Spleen (tissue), 11 donors: ENCODE results near the gene GATA6. TPM values are rescaled to one million over a fixed set of nuclear protein-coding genes. Genes with fewer than 3 reads are reported as not detected.
A peak's percentile ranks its signal among the peaks of the same experiment; 100 is the strongest.

Experiments
- DNase-seq: peaks from one replicate; pipeline ENCODE4 v3.0.0-alpha.2; 2020
- H3K27ac ChIP-seq, 8 donors: fragments of 200-600 bp; sonication (generic) in 7 of 8; 1 replicate in 4 of 8; 2 replicates in 4 of 8; pipeline versions ENCODE4 v1.5.0 to v1.8.0; 2016 to 2021; ENCODE audit warnings: inconsistent platforms in 4 of 8, mild to moderate bottlenecking in 4 of 8, moderate library complexity in 1 of 8
- H3K27me3 ChIP-seq, 7 donors: fragments of 200-600 bp; sonication (generic) in 6 of 7; replicated peaks in 1 of 7; 1 replicate in 4 of 7; 2 replicates in 3 of 7; pipeline versions ENCODE4 v1.5.0 to v1.8.0; 2016 to 2021; ENCODE audit warnings: inconsistent platforms in 3 of 7, mild to moderate bottlenecking in 1 of 7
- H3K36me3 ChIP-seq, 6 donors: fragments of 200-600 bp; sonication (generic) in 5 of 6; 1 replicate in 4 of 6; 2 replicates in 2 of 6; pipeline versions ENCODE4 v1.5.0 to v1.8.0; 2016 to 2021; ENCODE audit warnings: inconsistent platforms in 2 of 6
- H3K4me1 ChIP-seq, 6 donors: fragments of 200-600 bp; sonication (generic) in 5 of 6; 1 replicate in 3 of 6; 2 replicates in 3 of 6; pipeline versions ENCODE4 v1.5.0 to v1.8.0; 2016 to 2021; ENCODE audit warnings: inconsistent platforms in 3 of 6
- H3K4me3 ChIP-seq, 8 donors: fragments of 200-600 bp; sonication (generic) in 7 of 8; 1 replicate in 4 of 8; 2 replicates in 4 of 8; pipeline versions ENCODE4 v1.5.0 to v1.8.0; 2016 to 2021; ENCODE audit warnings: inconsistent platforms in 4 of 8, mild to moderate bottlenecking in 4 of 8, moderate library complexity in 2 of 8
- H3K9me3 ChIP-seq, 8 donors: fragments of 200-600 bp; sonication (generic) in 7 of 8; 1 replicate in 4 of 8; 2 replicates in 4 of 8; pipeline versions ENCODE4 v1.5.0 to v1.8.0; 2016 to 2021; ENCODE audit warnings: inconsistent platforms in 4 of 8
- CTCF ChIP-seq, 11 experiments: fragments of 200-600 bp in 7 of 11; fragments of 450-650 bp in 4 of 11; sonication (generic) in 4 of 11; IDR thresholded peaks in 8 of 11; conservative IDR thresholded peaks in 3 of 11; 1 replicate in 7 of 11; 2 replicates in 4 of 11; pipeline versions ENCODE4 v1.4.0 to v1.8.0; 2016 to 2021; ENCODE audit warnings: antibody characterized with exemption in 11 of 11, inconsistent platforms in 4 of 11, mild to moderate bottlenecking in 1 of 11
- POLR2A ChIP-seq, 3 donors: fragments of 450-650 bp; IDR thresholded peaks; one replicate each; pipeline ENCODE4 v1.5.1; 2017; ENCODE audit warnings: antibody characterized with exemption in 3 of 3, mild to moderate bottlenecking in 1 of 3
- POLR2AphosphoS5 ChIP-seq, 3 donors: sonication (generic); formaldehyde crosslinking; IDR thresholded peaks; one replicate each; pipeline ENCODE4 v1.5.1; 2017; ENCODE audit warnings: antibody characterized with exemption in 3 of 3
- WGBS, 5 donors: extraction: QIAGEN DNeasy Blood & Tissue Kit in 3 of 5; methylation state at CpG; one replicate each; pipeline versions ENCODE4 v1.1.5 to v1.1.7; 2013 to 2018; 5-methylcytosine and 5-hydroxymethylcytosine counted together
- intact Hi-C: fragments of 100-400 bp; cut with DNase I; formaldehyde crosslinking; loops from one replicate; pipeline ENCODE4 v1.15.0; 2023; ENCODE audit warnings: low total_unique reads
- polyA plus RNA-seq, 3 donors: library from polyadenylated mRNA; stranded (reverse); fragments of 200-250 nt; gene quantifications; one replicate each; pipeline ENCODE4 v1.2.1, GENCODE V29; 2013
- total RNA-seq, 7 donors: library from RNA; depleted of rRNA in 3 of 7; stranded (reverse); fragments of >200 nt in 3 of 7; fragmentation: NEBNext Ultra II Directional in 4 of 7; extraction: Animal tissue kit (Norgen Biotek cat#: 25700) in 4 of 7; gene quantifications; one replicate each; pipeline versions ENCODE4 v1.1.0 to v1.2.1, GENCODE V29; 2016 to 2021
- donor health status: healthy with polysubstance abuse.
- donor health status: DM: no; HTN: no; CAD: no; lungs with moderate emphysema.
- donor health status: DM: no; HTN: no; CAD: no.
- donor health status: Bipolar disorder and iron deficiency.
- donor health status: healthy.
- donor health status: DM: no; HTN: no; CAD: no.
- donor health status: DM: yes; HTN: yes; CAD: no.

The GATA6 gene
- total and polyA plus RNA-seq, 10 donors: 4.2 to 65.3 (median 34.8) TPM

DNA sequence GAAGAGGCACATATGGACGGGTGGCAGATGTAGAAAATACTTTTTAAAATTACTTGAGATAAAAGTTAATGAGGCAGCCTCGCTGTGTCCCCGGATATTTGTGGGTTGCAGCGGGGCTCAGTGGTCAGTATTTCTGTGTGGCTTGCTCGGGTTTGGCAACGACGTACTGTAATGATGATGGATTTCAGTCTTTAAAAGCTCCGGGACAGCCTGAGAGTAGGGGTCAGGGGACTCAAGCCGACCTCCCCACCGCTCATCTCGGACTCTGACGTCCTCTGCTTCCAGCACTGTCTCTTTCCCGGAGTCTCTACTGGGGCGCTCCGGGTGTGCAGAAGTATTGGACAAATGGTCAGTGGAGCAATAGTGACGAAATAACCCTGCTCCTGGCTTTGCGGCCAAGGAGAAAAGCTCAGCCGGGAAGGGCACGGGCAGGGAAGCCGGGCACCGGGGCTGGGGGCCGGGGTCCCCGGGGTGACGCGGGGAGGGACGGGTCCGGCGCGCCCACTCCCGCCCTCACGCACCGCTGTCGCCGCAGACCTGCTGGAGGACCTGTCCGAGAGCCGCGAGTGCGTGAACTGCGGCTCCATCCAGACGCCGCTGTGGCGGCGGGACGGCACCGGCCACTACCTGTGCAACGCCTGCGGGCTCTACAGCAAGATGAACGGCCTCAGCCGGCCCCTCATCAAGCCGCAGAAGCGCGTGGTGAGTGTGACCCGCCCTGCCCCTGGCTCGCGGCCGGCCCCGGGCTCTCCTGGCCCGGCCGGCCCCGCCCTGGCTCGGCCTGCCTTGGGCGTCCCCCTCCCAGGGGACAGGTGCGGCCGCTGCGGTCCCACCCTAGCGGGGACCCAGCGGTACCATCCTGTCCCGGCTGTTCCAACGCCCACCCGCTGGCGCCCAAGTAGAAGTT, 7.3 kb downstream of the GATA6 start:
- DNase-seq: no peak

DNA sequence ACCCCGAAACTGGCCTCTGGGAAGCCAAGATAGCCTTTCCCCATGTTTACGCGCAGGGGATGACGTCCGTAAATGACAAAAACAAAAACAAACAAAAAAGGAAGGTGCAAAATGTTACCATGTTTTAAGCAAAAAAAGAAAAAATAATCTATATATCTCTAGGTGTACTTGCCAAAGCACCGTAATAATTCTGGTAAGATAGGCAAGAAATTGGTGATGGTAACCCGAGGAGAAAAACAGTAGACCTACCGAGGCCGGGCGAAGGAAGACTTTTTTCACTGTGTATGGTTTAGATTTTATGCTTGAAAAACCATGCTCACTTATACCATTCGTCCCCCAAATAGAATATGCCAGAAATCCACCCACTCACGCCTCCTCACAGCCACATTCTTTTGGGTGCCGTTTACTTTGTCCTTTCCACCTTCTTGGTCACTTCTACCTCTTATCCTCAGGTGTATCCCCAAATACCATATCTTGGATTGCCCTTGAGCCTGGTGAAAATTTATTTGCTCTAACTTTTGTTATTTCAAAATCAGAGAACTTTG, 8.0 kb downstream of the GATA6 start:
- intact Hi-C loops: loop anchor here (10.0 kb wide), 1 partner anchor 377 kb away; no protein-coding TSS in a partner anchor
- H3K4me1 ChIP-seq: peaks cover 0 to 18% (median 0%) of the 10 kb centered on the region in 6 donors

More for the DNA sequence above, 7.3 kb downstream of the GATA6 start:
- H3K36me3 ChIP-seq: peaks cover 0 to 30% (median 0%) of the 10 kb centered on the region in 6 donors
- intact Hi-C loops: loop anchor here (10.0 kb wide), 1 partner anchor 378 kb away; no protein-coding TSS in a partner anchor
- 12 to 20% (median 15%) methylated on average over 36 to 71 of the region's 71 CpGs for WGBS, 5 donors
- no peaks in the 10 kb centered on the region for H3K9me3 ChIP-seq
- H3K4me1 ChIP-seq: peaks cover 0 to 11% (median 0%) of the 10 kb centered on the region in 6 donors
- H3K27ac ChIP-seq: peak overlapping the region; percentile 30 to 93 (median 74)
- TF ChIP-seq POLR2AphosphoS5 (IDR thresholded peaks at IDR 0.05) (peak in 2 of 3 donors; percentile 53 to 56), POLR2A (IDR thresholded peaks at IDR 0.05) (no peak), CTCF (IDR thresholded peaks at IDR 0.05 in 8 of 11, conservative IDR thresholded peaks at IDR 0.05 in 3 of 11) (no peak)
- H3K4me3 ChIP-seq: peak overlapping the region in 7 of 8 donors; percentile 13 to 86 (median 34)
- peaks cover 0 to 79% (median 34%) of the 10 kb centered on the region in 7 donors for H3K27me3 ChIP-seq

DNA sequence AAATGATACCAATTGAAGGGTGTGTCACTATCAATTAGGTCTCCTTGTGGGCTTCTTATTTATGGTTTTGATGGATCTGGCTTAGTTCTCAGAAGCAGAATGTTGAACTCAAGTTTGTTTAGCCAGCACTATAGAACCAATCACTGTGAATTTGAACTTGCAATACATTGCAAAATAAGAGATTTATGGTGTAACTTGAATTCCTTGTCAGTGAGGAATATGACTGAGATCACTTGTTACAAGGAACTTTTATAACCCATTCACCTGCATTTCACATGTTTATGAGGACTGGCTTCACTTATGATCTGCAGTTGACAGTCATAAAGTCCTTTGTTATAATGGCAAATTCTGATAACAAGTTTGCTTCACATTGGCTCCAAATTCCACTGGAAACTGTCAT, 9.8 kb downstream of the GATA6 start:
- peaks cover 0 to 35% (median 0%) of the 10 kb centered on the region in 6 donors for H3K36me3 ChIP-seq
- H3K27me3 ChIP-seq: peaks cover 0 to 65% (median 23%) of the 10 kb centered on the region in 7 donors
- no peak for TF ChIP-seq CTCF (IDR thresholded peaks at IDR 0.05 in 8 of 11, conservative IDR thresholded peaks at IDR 0.05 in 3 of 11)
- peak overlapping the region in 4 of 8 donors; percentile 4 to 93 (median 8) for H3K27ac ChIP-seq
- intact Hi-C loops: loop anchor here (10.0 kb wide), 1 partner anchor 376 kb away; no protein-coding TSS in a partner anchor
- H3K9me3 ChIP-seq: no peaks in the 10 kb centered on the region
- peak overlapping the region in 2 of 8 donors; percentile 68 to 86 for H3K4me3 ChIP-seq
- peaks cover 0 to 32% (median 5%) of the 10 kb centered on the region in 6 donors for H3K4me1 ChIP-seq
- DNase-seq: no peak

More for the DNA sequence above, 8.0 kb downstream of the GATA6 start:
- DNase-seq: no peak
- peak overlapping the region; percentile 30 to 93 (median 74) for H3K27ac ChIP-seq
- peaks cover 0 to 30% (median 0%) of the 10 kb centered on the region in 6 donors for H3K36me3 ChIP-seq
- H3K9me3 ChIP-seq: no peaks in the 10 kb centered on the region
- WGBS, 5 donors: 60 to 75% (median 66%) methylated on average over 13 of the region's 13 CpGs
- H3K27me3 ChIP-seq: peaks cover 0 to 76% (median 28%) of the 10 kb centered on the region in 7 donors
- H3K4me3 ChIP-seq: peak overlapping the region in 5 of 8 donors; percentile 24 to 86 (median 45)
- TF ChIP-seq POLR2A (IDR thresholded peaks at IDR 0.05): no peak

- TF ChIP-seq POLR2A (IDR thresholded peaks at IDR 0.05): no peak
- no peak for TF ChIP-seq CTCF (IDR thresholded peaks at IDR 0.05 in 8 of 11, conservative IDR thresholded peaks at IDR 0.05 in 3 of 11)
- TF ChIP-seq POLR2AphosphoS5 (IDR thresholded peaks at IDR 0.05): no peak
- WGBS, 5 donors: 72 to 83% (median 79%) methylated on average over 1 of the region's 1 CpG
- Histone ChIP-seq H3K4me1 (peaks cover 0 to 36% (median 5%) of the 10 kb centered on the region in 6 donors), H3K9me3 (no peaks in the 10 kb centered on the region), H3K27me3 (peaks cover 0 to 60% (median 23%) of the 10 kb centered on the region in 7 donors), H3K4me3 (peak overlapping the region in 3 of 8 donors; percentile 4 to 68 (median 30)), H3K27ac (peak overlapping the region in 4 of 8 donors; percentile 4 to 93 (median 8)), H3K36me3 (peaks cover 0 to 39% (median 0%) of the 10 kb centered on the region in 6 donors)
- DNase-seq: no peak
- intact Hi-C loops: loop anchor here (10.0 kb wide), 2 partner anchors 265 to 375 kb away; no protein-coding TSS in a partner anchor
These were observed 10.2 kb downstream of the GATA6 start for GRCh38 chr18:22179631-22180030.
